Ectodermal cell (in vitro differentiated cells): ENCODE results near the gene PLOD2.

Experiments used
- H3K27ac ChIP-seq: 2 replicates; pipeline ENCODE4 v1.7.0; 2013; ENCODE audit warnings: mild to moderate bottlenecking, low read depth, low read length; ENCODE audit not compliant: insufficient read depth, poor library complexity, severe bottlenecking
- H3K27me3 ChIP-seq: 2 replicates; pipeline ENCODE4 v1.7.0; 2013; ENCODE audit warnings: mild to moderate bottlenecking, low read length; ENCODE audit not compliant: insufficient read depth, control insufficient read depth, poor library complexity, severe bottlenecking
- H3K36me3 ChIP-seq: one replicate; pipeline ENCODE4 v1.7.0; 2013; ENCODE audit warnings: low read length; ENCODE audit not compliant: control insufficient read depth, insufficient read depth
- H3K4me1 ChIP-seq: one replicate; pipeline ENCODE4 v1.7.0; 2013; ENCODE audit warnings: low read length; ENCODE audit not compliant: control insufficient read depth, insufficient read depth
- H3K4me3 ChIP-seq: 2 replicates; pipeline ENCODE4 v1.7.0; 2013; ENCODE audit warnings: low read depth, low read length, control low read depth; ENCODE audit not compliant: insufficient read depth
- H3K9me3 ChIP-seq: 2 replicates; pipeline ENCODE4 v1.7.0; 2013; ENCODE audit warnings: mild to moderate bottlenecking, low read length, moderate library complexity; ENCODE audit not compliant: control insufficient read depth
- WGBS, 2 experiments: methylation state at CpG; one replicate each; pipeline ENCODE4 v1.1.7; 2013; ENCODE audit warnings: missing lambda C conversion rate in 2 of 2; 5-methylcytosine and 5-hydroxymethylcytosine counted together

PLOD2 gene

GRCh38 chr3:146187334-146187950, 26.5 kb upstream of the PLOD2 start:
- no peak overlapping the region for H3K4me3 ChIP-seq
- WGBS, 2 experiments = 69 to 72% methylated on average over 2 of the region's 2 CpGs
- H3K36me3 ChIP-seq = no peaks in the 10 kb centered on the region
- H3K9me3 ChIP-seq = no peaks in the 10 kb centered on the region
- no peak overlapping the region for H3K27ac ChIP-seq
- H3K27me3 ChIP-seq = no peaks in the 10 kb centered on the region
- no peaks in the 10 kb centered on the region for H3K4me1 ChIP-seq

- no peak overlapping the region for H3K27ac ChIP-seq
- H3K4me1 ChIP-seq = no peaks in the 10 kb centered on the region
- no peaks in the 10 kb centered on the region for H3K36me3 ChIP-seq
- no peaks in the 10 kb centered on the region for H3K9me3 ChIP-seq
- no peaks in the 10 kb centered on the region for H3K27me3 ChIP-seq
- H3K4me3 ChIP-seq = no peak overlapping the region
- 91 to 93% methylated on average over 1 to 2 of the region's 2 CpGs for WGBS, 2 experiments
These were observed 23.4 kb upstream of the PLOD2 start for GRCh38 chr3:146184241-146185015.

- Histone ChIP-seq H3K9me3 (no peaks in the 10 kb centered on the region), H3K4me1 (no peaks in the 10 kb centered on the region), H3K27me3 (no peaks in the 10 kb centered on the region), H3K4me3 (no peak overlapping the region), H3K36me3 (no peaks in the 10 kb centered on the region), H3K27ac (no peak overlapping the region)
- WGBS, 2 experiments = 91 to 97% methylated on average over 5 of the region's 5 CpGs
These were observed 20.2 kb upstream of the PLOD2 start for GRCh38 chr3:146181216-146181615.

GRCh38 chr3:146180376-146180775, 19.4 kb upstream of the PLOD2 start:
- H3K27me3 ChIP-seq = no peaks in the 10 kb centered on the region
- 92 to 96% methylated on average over 6 of the region's 6 CpGs for WGBS, 2 experiments
- no peaks in the 10 kb centered on the region for H3K9me3 ChIP-seq
- H3K36me3 ChIP-seq = no peaks in the 10 kb centered on the region
- no peak overlapping the region for H3K4me3 ChIP-seq
- H3K4me1 ChIP-seq = no peaks in the 10 kb centered on the region
- no peak overlapping the region for H3K27ac ChIP-seq

- 95 to 96% methylated on average over 6 of the region's 6 CpGs for WGBS, 2 experiments
- Histone ChIP-seq H3K27ac (no peak overlapping the region), H3K9me3 (no peaks in the 10 kb centered on the region), H3K4me3 (no peak overlapping the region), H3K36me3 (no peaks in the 10 kb centered on the region), H3K4me1 (no peaks in the 10 kb centered on the region), H3K27me3 (no peaks in the 10 kb centered on the region)
These were observed 17.2 kb upstream of the PLOD2 start for GRCh38 chr3:146178006-146178689.

- no peak overlapping the region for H3K4me3 ChIP-seq
- H3K27me3 ChIP-seq = no peaks in the 10 kb centered on the region
- H3K36me3 ChIP-seq = no peaks in the 10 kb centered on the region
- H3K27ac ChIP-seq = no peak overlapping the region
- 83 to 95% methylated on average over 1 of the region's 1 CpG for WGBS, 2 experiments
- H3K9me3 ChIP-seq = no peaks in the 10 kb centered on the region
- H3K4me1 ChIP-seq = no peaks in the 10 kb centered on the region
These were observed 16.5 kb upstream of the PLOD2 start for GRCh38 chr3:146177519-146177918.

- Histone ChIP-seq H3K4me3 (no peak overlapping the region), H3K27ac (no peak overlapping the region), H3K9me3 (no peaks in the 10 kb centered on the region), H3K4me1 (no peaks in the 10 kb centered on the region), H3K36me3 (no peaks in the 10 kb centered on the region), H3K27me3 (no peaks in the 10 kb centered on the region)
- 89 to 96% methylated on average over 3 of the region's 3 CpGs for WGBS, 2 experiments
These were observed 16.1 kb upstream of the PLOD2 start for GRCh38 chr3:146177072-146177471.

DNA sequence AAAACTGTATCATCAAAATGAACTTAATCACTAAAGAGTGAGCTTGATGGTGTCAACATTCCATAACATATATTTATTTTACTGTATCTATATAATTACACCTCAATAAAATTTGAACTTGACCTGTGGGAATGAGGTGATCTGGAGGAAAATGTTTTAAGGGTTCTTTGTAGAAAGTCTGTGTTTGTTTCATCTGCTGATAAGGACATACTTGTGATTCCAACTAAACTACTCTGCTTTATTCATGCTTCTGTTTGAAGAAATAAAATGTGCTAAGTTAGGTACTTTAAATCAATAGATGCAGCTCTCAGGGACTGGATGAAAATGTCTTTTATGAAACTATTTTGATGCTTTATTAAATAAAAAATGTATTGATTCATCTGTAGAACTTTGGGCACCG, 11.6 kb upstream of the PLOD2 start:
- Histone ChIP-seq H3K9me3 (no peaks in the 10 kb centered on the region), H3K36me3 (no peaks in the 10 kb centered on the region), H3K27me3 (no peaks in the 10 kb centered on the region), H3K4me3 (no peak overlapping the region), H3K4me1 (no peaks in the 10 kb centered on the region), H3K27ac (no peak overlapping the region)
- 95 to 96% methylated on average over 1 of the region's 1 CpG for WGBS, 2 experiments

GRCh38 chr3:146170591-146170990, 9.6 kb upstream of the PLOD2 start:
- H3K4me1 ChIP-seq = no peaks in the 10 kb centered on the region
- no peaks in the 10 kb centered on the region for H3K36me3 ChIP-seq
- H3K27ac ChIP-seq = no peak overlapping the region
- no peaks in the 10 kb centered on the region for H3K9me3 ChIP-seq
- H3K4me3 ChIP-seq = no peak overlapping the region
- WGBS, 2 experiments = 100% methylated on average over 1 of the region's 1 CpG; no CpG with 5 or more reads in 1 of the 2 experiments
- no peaks in the 10 kb centered on the region for H3K27me3 ChIP-seq

- H3K36me3 ChIP-seq = no peaks in the 10 kb centered on the region
- 87 to 88% methylated on average over 1 of the region's 1 CpG for WGBS, 2 experiments
- no peaks in the 10 kb centered on the region for H3K4me1 ChIP-seq
- no peak overlapping the region for H3K4me3 ChIP-seq
- H3K9me3 ChIP-seq = no peaks in the 10 kb centered on the region
- H3K27ac ChIP-seq = no peak overlapping the region
- H3K27me3 ChIP-seq = no peaks in the 10 kb centered on the region
These were observed 8.9 kb upstream of the PLOD2 start for GRCh38 chr3:146169891-146170290.
